GM06990 (cell line): ENCODE data around the gene EEIG1.

Experiments used
- DNase-seq: peaks from one replicate; pipeline ENCODE4 v3.0.0-alpha.2; 2011; ENCODE audit not compliant: insufficient read length; ENCODE audit errors: extremely low read depth
- H3K27me3 ChIP-seq: replicated peaks from 2 replicates; pipeline ENCODE4 v1.6.0; 2011; ENCODE audit warnings: low read length; ENCODE audit not compliant: control insufficient read depth, insufficient read depth
- H3K36me3 ChIP-seq: 2 replicates; pipeline ENCODE4 v1.5.1; 2011; ENCODE audit warnings: low read length; ENCODE audit not compliant: control insufficient read depth, insufficient read depth
- H3K4me3 ChIP-seq: replicated peaks from 2 replicates; pipeline ENCODE4 v1.5.1; 2011; ENCODE audit warnings: low read depth, mild to moderate bottlenecking, control low read depth, low read length
- CTCF ChIP-seq: IDR thresholded peaks from 2 replicates; pipeline ENCODE4 v1.5.1; 2011; ENCODE audit warnings: low read length, control low read depth, mild to moderate bottlenecking, inconsistent platforms; ENCODE audit not compliant: insufficient read depth, poor library complexity, severe bottlenecking

The EEIG1 gene

GRCh38 chr9:127953154-127953553 lies 27.6 kb downstream of the EEIG1 start:
- no peak for DNase-seq
- Histone ChIP-seq H3K27me3 (no peaks in the 10 kb centered on the region), H3K4me3 (no peak overlapping the region), H3K36me3 (peaks cover 4% of the 10 kb centered on the region)
- no peak for TF ChIP-seq CTCF

GRCh38 chr9:127950513-127951289 lies 30.1 kb downstream of the EEIG1 start:
- no peak for DNase-seq
- no peaks in the 10 kb centered on the region for H3K27me3 ChIP-seq
- no peak overlapping the region for H3K4me3 ChIP-seq
- H3K36me3 ChIP-seq = peaks cover 9% of the 10 kb centered on the region
- TF ChIP-seq CTCF = no peak

- Histone ChIP-seq H3K27me3 (no peaks in the 10 kb centered on the region), H3K36me3 (peaks cover 13% of the 10 kb centered on the region), H3K4me3 (no peak overlapping the region)
- TF ChIP-seq CTCF = no peak
- DNase-seq = no peak
These were observed 30.8 kb downstream of the EEIG1 start for GRCh38 chr9:127949827-127950512.

- Histone ChIP-seq H3K27me3 (no peaks in the 10 kb centered on the region), H3K4me3 (no peak overlapping the region), H3K36me3 (peaks cover 26% of the 10 kb centered on the region)
- no peak for DNase-seq
- no peak for TF ChIP-seq CTCF
These were observed 32.7 kb downstream of the EEIG1 start for GRCh38 chr9:127947841-127948710.

- Histone ChIP-seq H3K4me3 (no peak overlapping the region), H3K36me3 (peaks cover 35% of the 10 kb centered on the region), H3K27me3 (no peaks in the 10 kb centered on the region)
- no peak for DNase-seq
- TF ChIP-seq CTCF = no peak
These were observed 34.1 kb downstream of the EEIG1 start for GRCh38 chr9:127946728-127947127.
